HEK293 (cell line): ENCODE measurements around the gene TNFRSF13B.

ENCODE experiments used
- YY1 ChIP-seq: fragments of 450-650 bp; formaldehyde crosslinking; IDR thresholded peaks from 2 replicates; pipeline ENCODE4 v1.5.1; 2018; ENCODE audit warnings: missing biosample characterization, missing genetic modification characterization
- ZBTB21 ChIP-seq: fragments of 450-650 bp; formaldehyde crosslinking; IDR thresholded peaks from 2 replicates; pipeline ENCODE4 v1.5.1; 2017; ENCODE audit warnings: missing biosample characterization, missing genetic modification characterization
- ZNF837 ChIP-seq: fragments of 450-650 bp; formaldehyde crosslinking; IDR thresholded peaks from 2 replicates; pipeline ENCODE4 v1.5.1; 2016; ENCODE audit warnings: missing biosample characterization, missing genetic modification characterization
- TF ChIP-seq, protein P1 (sequence below): fragments of 450-650 bp; formaldehyde crosslinking; IDR thresholded peaks from 2 replicates; pipeline ENCODE4 v1.5.1; 2016; ENCODE audit warnings: missing biosample characterization, missing genetic modification characterization

GRCh38 chr17:16943032-16943352 is 28.9 kb downstream of the TNFRSF13B start:
- TF ChIP-seq, protein P1, sequence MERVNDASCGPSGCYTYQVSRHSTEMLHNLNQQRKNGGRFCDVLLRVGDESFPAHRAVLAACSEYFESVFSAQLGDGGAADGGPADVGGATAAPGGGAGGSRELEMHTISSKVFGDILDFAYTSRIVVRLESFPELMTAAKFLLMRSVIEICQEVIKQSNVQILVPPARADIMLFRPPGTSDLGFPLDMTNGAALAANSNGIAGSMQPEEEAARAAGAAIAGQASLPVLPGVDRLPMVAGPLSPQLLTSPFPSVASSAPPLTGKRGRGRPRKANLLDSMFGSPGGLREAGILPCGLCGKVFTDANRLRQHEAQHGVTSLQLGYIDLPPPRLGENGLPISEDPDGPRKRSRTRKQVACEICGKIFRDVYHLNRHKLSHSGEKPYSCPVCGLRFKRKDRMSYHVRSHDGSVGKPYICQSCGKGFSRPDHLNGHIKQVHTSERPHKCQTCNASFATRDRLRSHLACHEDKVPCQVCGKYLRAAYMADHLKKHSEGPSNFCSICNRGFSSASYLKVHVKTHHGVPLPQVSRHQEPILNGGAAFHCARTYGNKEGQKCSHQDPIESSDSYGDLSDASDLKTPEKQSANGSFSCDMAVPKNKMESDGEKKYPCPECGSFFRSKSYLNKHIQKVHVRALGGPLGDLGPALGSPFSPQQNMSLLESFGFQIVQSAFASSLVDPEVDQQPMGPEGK: no peak
- TF ChIP-seq ZNF837 (tag by site-specific recombination) (no peak), YY1 (tag by site-specific recombination) (no peak), ZBTB21 (tag by site-specific recombination) (no peak)
